NB4 (cell line): Measurements from ENCODE around the gene EPS15.

ENCODE experiments used
- MYC ChIP-seq: IDR thresholded peaks from 2 replicates; pipeline ENCODE4 v1.6.1; 2011; ENCODE audit warnings: low read depth, low read length
- POLR2A ChIP-seq: IDR thresholded peaks from 2 replicates; pipeline ENCODE4 v1.6.1; 2011; ENCODE audit warnings: mild to moderate bottlenecking; ENCODE audit not compliant: insufficient read length; ENCODE audit errors: extremely low read depth
- TF ChIP-seq, protein P1 (sequence below): IDR thresholded peaks from 2 replicates; pipeline ENCODE4 v1.6.1; 2011; ENCODE audit warnings: low read depth, low read length
- TF ChIP-seq, protein P2 (sequence below): IDR thresholded peaks from one replicate; pipeline ENCODE4 v1.5.1; 2012; ENCODE audit warnings: low read depth, low read length

DNA sequence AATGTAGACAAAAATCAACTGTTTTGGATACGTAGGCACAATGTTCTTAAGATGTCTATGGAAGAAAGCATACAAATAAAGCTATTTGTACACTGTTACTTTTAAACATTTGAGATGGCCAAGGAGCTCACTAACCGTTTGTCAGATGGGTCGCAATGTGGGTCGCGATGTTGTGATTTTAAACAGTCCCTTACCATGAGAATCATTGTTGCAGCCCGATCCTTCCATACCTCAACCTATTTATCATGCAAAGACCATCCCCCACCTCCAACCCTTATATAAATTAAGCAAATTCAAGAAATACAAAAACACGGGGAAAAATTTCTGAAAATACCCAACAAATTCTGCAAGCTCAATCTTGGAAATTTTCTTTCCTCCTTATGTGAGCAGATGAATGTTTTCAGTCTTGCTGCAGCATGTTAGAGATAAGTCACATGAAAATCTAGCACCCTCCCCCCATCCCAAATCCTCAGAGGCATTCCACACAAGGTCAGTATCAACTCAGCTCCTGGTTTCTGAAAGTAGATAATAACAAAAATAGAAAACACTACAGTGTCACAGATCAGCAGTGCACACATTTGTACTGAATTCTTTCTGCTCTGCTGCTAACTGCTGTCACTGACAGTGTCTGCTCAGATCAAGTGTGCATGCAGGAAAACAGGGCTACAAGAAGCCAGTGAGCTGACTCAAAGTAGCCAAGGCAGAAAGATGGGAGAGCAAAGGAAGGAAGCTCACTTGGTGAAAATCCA, 95.8 kb downstream of the EPS15 start:
- no peak for TF ChIP-seq POLR2A
- TF ChIP-seq, protein P1, sequence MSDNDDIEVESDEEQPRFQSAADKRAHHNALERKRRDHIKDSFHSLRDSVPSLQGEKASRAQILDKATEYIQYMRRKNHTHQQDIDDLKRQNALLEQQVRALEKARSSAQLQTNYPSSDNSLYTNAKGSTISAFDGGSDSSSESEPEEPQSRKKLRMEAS: no peak
- TF ChIP-seq, protein P2, sequence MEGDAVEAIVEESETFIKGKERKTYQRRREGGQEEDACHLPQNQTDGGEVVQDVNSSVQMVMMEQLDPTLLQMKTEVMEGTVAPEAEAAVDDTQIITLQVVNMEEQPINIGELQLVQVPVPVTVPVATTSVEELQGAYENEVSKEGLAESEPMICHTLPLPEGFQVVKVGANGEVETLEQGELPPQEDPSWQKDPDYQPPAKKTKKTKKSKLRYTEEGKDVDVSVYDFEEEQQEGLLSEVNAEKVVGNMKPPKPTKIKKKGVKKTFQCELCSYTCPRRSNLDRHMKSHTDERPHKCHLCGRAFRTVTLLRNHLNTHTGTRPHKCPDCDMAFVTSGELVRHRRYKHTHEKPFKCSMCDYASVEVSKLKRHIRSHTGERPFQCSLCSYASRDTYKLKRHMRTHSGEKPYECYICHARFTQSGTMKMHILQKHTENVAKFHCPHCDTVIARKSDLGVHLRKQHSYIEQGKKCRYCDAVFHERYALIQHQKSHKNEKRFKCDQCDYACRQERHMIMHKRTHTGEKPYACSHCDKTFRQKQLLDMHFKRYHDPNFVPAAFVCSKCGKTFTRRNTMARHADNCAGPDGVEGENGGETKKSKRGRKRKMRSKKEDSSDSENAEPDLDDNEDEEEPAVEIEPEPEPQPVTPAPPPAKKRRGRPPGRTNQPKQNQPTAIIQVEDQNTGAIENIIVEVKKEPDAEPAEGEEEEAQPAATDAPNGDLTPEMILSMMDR: no peak
- no peak for TF ChIP-seq MYC
